ENCODE measurements around the gene HSPG2. TPM values are rescaled to one million over a fixed set of nuclear protein-coding genes. Genes with fewer than 3 reads are reported as not detected.

Gene HSPG2
- total RNA-seq, 5 donors from 2014 or later (not counting 1 experiment from before 2014, with no cell fraction given) = 4.4 to 9.3 (median 7.9) TPM

DNA sequence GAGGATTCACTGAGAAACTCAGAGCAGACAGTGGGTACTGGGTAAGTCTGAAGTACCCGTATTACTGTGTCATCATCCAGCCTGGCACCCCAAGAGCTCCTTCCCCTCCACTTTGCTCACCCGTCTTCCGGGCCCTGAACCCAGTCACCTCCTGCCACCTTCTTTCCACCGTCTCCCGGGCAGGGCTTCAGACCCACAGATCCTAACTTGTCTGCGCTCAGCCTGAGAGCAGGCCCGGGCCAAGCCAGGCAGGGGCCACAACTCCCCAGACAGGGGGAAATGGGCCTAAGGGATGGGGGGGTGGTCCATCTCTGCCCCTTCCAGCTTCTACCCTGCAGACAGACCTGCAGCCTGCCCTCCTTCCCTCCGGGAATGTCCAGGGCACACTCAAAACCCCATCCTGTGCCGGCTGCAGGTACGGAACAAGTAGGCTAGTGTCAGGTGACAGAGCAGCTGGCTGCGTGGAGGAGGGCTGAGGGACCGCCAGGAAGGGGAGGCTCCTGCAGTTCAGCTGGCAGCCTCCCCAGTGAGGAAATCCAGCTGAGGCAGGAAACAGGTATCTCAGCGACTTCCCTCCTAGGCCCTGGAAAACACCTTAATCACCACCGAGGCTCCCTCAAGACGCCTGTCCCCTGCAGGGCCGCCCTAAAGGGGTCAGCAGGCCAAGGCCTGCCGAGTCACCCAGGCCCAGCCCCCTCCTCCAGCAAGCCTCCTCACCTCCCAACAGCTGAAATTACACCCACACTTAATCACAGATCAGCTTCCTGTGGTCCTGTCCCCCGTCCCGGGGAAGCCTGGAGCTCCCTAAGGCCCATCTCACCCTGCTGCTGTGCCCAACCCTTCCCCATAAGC lies 3.5 kb downstream of the HSPG2 start:
- H3K36me3 Mint-ChIP-seq = no peaks in the 10 kb centered on the region
- ChIA-PET POLR2A (no interaction called here), CTCF (interaction anchor here in 1 of 2 donors (0.5 kb wide), 1 partner anchor 1716 kb away, joined by 5 read pairs; no protein-coding TSS in a partner anchor)
- no peaks in the 10 kb centered on the region for H3K9me3 Mint-ChIP-seq
- Histone ChIP-seq H3K9me3 (no peaks in the 10 kb centered on the region), H3K27ac (ENCODE audit: low read length) (no peak overlapping the region), H3K36me3 (ENCODE audit: control insufficient read depth in 2 of 2, extremely low read depth in 1 of 2, insufficient read depth in 1 of 2, low read length in 1 of 2) (no peaks in the 10 kb centered on the region), H3K4me3 (ENCODE audit: control insufficient read depth in 1 of 2, extremely low read depth in 1 of 2, low read length in 1 of 2) (no peak overlapping the region), H3K4me1 (ENCODE audit: control insufficient read depth in 1 of 2, extremely low read depth in 1 of 2, insufficient read depth in 2 of 2, low read length in 2 of 2) (peaks cover 4 to 25% of the 10 kb centered on the region in 2 experiments), H3K27me3 (replicated peaks in 1 of 2; ENCODE audit: control insufficient read depth in 2 of 2, extremely low read depth in 1 of 2, insufficient read depth in 2 of 2, low read length in 1 of 2) (peaks cover 0 to 60% of the 10 kb centered on the region in 2 experiments)
- H3K27ac Mint-ChIP-seq = no peak overlapping the region
- DNase-seq = peak in 5 of 35 experiments; percentile 7 to 42 (median 16)
- peak in 1 of 4 experiments; percentile 24 for ATAC-seq (replicated peaks in 1 of 4)
- peaks cover 17 to 24% (median 23%) of the 10 kb centered on the region in 3 donors for H3K4me1 Mint-ChIP-seq
- H3K27me3 Mint-ChIP-seq = peaks cover 0 to 4% of the 10 kb centered on the region in 2 donors
- peak overlapping the region in 1 of 3 donors; percentile 58 for H3K4me3 Mint-ChIP-seq
- WGBS (ENCODE audit: insufficient coverage) = 54% methylated on average over 11 of the region's 19 CpGs

DNA sequence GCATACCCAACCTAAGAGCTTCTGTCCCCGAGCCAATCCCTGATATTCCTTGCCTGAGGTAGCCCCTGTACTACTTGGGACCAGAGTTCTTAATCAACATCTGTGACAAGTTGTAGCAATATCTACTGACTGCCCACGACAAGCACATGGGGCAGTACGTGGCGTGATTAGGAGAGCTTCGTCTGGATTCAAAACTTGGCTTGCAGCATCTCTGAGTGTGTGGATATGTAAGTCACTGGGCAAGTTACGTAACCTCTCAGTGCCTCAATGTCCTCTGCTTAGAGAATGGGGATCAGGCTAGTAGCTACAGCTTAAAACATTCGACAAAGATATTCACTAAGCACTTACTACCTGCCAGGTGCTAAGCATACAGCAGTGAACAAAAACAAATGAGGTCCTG lies 5.0 kb downstream of the HSPG2 start:
- Mint-ChIP-seq H3K4me3 (no peak overlapping the region), H3K27ac (no peak overlapping the region), H3K36me3 (no peaks in the 10 kb centered on the region), H3K9me3 (no peaks in the 10 kb centered on the region), H3K4me1 (peaks cover 13 to 18% (median 14%) of the 10 kb centered on the region in 3 donors), H3K27me3 (peaks cover 0 to 3% of the 10 kb centered on the region in 2 donors)
- 93% methylated on average over 7 of the region's 7 CpGs for WGBS (ENCODE audit: insufficient coverage)
- Histone ChIP-seq H3K4me3 (ENCODE audit: control insufficient read depth in 1 of 2, extremely low read depth in 1 of 2, low read length in 1 of 2) (no peak overlapping the region), H3K36me3 (ENCODE audit: control insufficient read depth in 2 of 2, extremely low read depth in 1 of 2, insufficient read depth in 1 of 2, low read length in 1 of 2) (no peaks in the 10 kb centered on the region), H3K4me1 (ENCODE audit: control insufficient read depth in 1 of 2, extremely low read depth in 1 of 2, insufficient read depth in 2 of 2, low read length in 2 of 2) (peaks cover 4 to 20% of the 10 kb centered on the region in 2 experiments), H3K27ac (ENCODE audit: low read length) (no peak overlapping the region), H3K9me3 (no peaks in the 10 kb centered on the region), H3K27me3 (replicated peaks in 1 of 2; ENCODE audit: control insufficient read depth in 2 of 2, extremely low read depth in 1 of 2, insufficient read depth in 2 of 2, low read length in 1 of 2) (peaks cover 0 to 56% of the 10 kb centered on the region in 2 experiments)
- ATAC-seq (replicated peaks in 1 of 4) = no peak
- no peak for DNase-seq
- CTCF ChIA-PET = no interaction called here
- POLR2A ChIA-PET = no interaction called here

DNA sequence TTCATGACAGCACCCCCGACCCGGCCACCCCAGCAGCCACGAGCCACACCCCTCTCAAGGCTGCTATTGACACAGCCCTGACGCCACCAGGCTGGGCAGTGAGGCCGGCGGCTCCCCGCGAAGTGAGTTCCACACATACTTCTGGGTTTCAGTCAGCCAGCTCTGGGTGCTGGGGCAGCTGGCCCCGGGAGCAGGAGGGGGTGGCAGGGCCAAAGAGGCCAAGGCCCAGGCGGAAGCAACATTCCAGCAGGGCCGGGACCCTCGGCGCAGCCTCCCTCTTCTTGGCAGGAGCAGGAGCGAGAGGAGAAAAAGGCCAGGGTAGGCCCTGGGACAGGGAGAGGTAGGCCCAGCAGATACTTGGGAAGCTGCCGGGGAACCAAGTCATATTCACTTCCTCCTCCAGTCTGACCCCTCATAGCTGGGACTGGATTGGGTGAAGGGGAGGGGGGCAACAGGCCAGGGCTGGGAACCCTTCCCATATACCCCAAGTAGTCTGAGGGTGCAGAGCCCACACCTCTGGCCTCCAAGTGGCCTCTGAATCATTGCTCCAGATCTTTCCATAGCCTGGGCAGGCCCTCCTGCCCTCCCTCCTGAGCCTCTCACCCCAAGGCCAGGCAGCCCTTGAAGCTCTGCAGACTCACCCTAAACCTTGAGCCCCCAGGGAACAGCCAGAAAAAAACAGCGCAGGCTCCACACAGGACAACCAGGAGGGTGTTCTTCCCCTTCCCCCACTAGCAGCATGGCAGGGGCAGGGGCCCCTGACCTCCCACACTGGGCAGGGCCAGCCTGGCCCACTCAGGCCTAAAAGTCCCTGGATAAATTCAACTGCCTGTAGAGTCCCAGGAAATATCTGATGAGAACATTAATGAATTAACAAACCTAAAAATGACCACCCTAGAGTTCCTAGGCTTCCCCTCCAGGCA lies 5.7 kb downstream of the HSPG2 start:
- Histone ChIP-seq H3K27ac (ENCODE audit: low read length) (no peak overlapping the region), H3K27me3 (replicated peaks in 1 of 2; ENCODE audit: control insufficient read depth in 2 of 2, extremely low read depth in 1 of 2, insufficient read depth in 2 of 2, low read length in 1 of 2) (peaks cover 0 to 55% of the 10 kb centered on the region in 2 experiments), H3K4me3 (ENCODE audit: control insufficient read depth in 1 of 2, extremely low read depth in 1 of 2, low read length in 1 of 2) (no peak overlapping the region), H3K4me1 (ENCODE audit: control insufficient read depth in 1 of 2, extremely low read depth in 1 of 2, insufficient read depth in 2 of 2, low read length in 2 of 2) (peaks cover 4 to 16% of the 10 kb centered on the region in 2 experiments), H3K36me3 (ENCODE audit: control insufficient read depth in 2 of 2, extremely low read depth in 1 of 2, insufficient read depth in 1 of 2, low read length in 1 of 2) (no peaks in the 10 kb centered on the region), H3K9me3 (no peaks in the 10 kb centered on the region)
- ATAC-seq (replicated peaks in 1 of 4) (no peak), DNase-seq (no peak)
- Mint-ChIP-seq H3K4me1 (peaks cover 11 to 17% (median 14%) of the 10 kb centered on the region in 3 donors), H3K27me3 (peaks cover 0 to 3% of the 10 kb centered on the region in 2 donors), H3K4me3 (no peak overlapping the region), H3K9me3 (no peaks in the 10 kb centered on the region), H3K36me3 (no peaks in the 10 kb centered on the region), H3K27ac (no peak overlapping the region)
- 87% methylated on average over 13 of the region's 16 CpGs for whole genome bisulfite sequencing (ENCODE audit: insufficient coverage)
- ChIA-PET CTCF (no interaction called here), POLR2A (no interaction called here)

DNA sequence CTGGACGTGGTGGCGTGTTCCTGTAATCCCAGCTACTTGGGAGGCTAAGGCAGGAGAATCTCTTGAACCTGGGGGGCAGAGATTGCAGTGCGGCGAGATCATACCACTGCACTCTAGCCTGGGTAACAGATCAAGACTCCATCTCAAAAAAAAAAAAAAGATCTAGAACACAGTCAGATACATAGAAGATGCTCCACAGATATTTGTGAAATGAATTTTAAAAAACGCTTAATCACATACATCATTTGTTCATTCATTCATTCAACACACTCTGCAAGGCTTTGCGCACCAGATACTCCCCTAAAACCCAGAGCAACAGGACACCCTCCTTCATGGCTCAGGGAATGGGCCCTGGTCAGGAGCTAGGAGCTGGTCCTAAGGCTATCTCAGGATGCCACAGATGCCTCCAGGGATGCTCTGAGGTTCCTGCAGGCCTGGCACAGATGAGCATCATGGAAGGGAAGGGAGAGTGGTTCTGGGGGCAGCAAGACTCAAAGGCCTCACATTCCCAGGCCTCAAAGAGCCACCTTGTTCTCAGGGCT lies 6.4 kb downstream of the HSPG2 start:
- ATAC-seq (replicated peaks in 1 of 4) = no peak
- no peaks in the 10 kb centered on the region for H3K36me3 ChIP-seq (ENCODE audit: control insufficient read depth in 2 of 2, extremely low read depth in 1 of 2, insufficient read depth in 1 of 2, low read length in 1 of 2)
- peaks cover 0 to 47% of the 10 kb centered on the region in 2 experiments for H3K27me3 ChIP-seq (replicated peaks in 1 of 2; ENCODE audit: control insufficient read depth in 2 of 2, extremely low read depth in 1 of 2, insufficient read depth in 2 of 2, low read length in 1 of 2)
- Mint-ChIP-seq H3K36me3 (no peaks in the 10 kb centered on the region), H3K27ac (no peak overlapping the region), H3K4me1 (peaks cover 8 to 13% (median 10%) of the 10 kb centered on the region in 3 donors), H3K4me3 (no peak overlapping the region), H3K9me3 (no peaks in the 10 kb centered on the region), H3K27me3 (peaks cover 0 to 3% of the 10 kb centered on the region in 2 donors)
- H3K4me3 ChIP-seq (ENCODE audit: control insufficient read depth in 1 of 2, extremely low read depth in 1 of 2, low read length in 1 of 2) = no peak overlapping the region
- ChIA-PET POLR2A (no interaction called here), CTCF (no interaction called here)
- no peak for DNase-seq
- WGBS (ENCODE audit: insufficient coverage) = 60% methylated on average over 1 of the region's 6 CpGs
- no peaks in the 10 kb centered on the region for H3K9me3 ChIP-seq
- H3K27ac ChIP-seq (ENCODE audit: low read length) = no peak overlapping the region
- H3K4me1 ChIP-seq (ENCODE audit: control insufficient read depth in 1 of 2, extremely low read depth in 1 of 2, insufficient read depth in 2 of 2, low read length in 2 of 2) = peaks cover 4 to 9% of the 10 kb centered on the region in 2 experiments

DNA sequence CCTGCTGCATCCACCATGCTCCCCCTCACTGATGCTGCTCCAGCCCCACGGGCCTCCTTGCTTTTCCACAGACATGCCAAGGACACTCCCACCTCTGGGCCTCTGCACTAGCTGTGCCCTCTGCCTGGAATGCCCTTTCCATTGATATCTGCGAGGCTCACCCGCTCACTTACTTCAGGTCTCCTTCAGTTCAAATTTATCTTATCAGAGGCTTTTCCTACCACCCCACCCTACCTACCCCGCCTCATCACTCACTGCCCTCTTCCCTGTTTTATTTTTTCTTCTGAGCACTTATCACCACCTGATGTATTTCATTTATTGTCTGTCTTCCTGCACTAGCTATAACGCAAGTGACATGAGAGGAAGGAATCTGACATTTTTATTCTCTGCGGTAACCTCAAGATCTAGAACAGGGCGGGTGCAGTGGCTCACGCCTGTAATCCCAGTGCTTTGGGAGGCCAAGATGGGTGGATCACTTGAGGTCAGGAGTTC lies 7.0 kb downstream of the HSPG2 start:
- ChIA-PET POLR2A (no interaction called here), CTCF (no interaction called here)
- H3K27me3 Mint-ChIP-seq = no peaks in the 10 kb centered on the region

More for the DNA sequence above, 7.0 kb downstream of the HSPG2 start:
- Histone ChIP-seq H3K4me1 (ENCODE audit: control insufficient read depth in 1 of 2, extremely low read depth in 1 of 2, insufficient read depth in 2 of 2, low read length in 2 of 2) (peaks cover 4 to 9% of the 10 kb centered on the region in 2 experiments), H3K27me3 (replicated peaks in 1 of 2; ENCODE audit: control insufficient read depth in 2 of 2, extremely low read depth in 1 of 2, insufficient read depth in 2 of 2, low read length in 1 of 2) (peaks cover 0 to 46% of the 10 kb centered on the region in 2 experiments), H3K4me3 (ENCODE audit: control insufficient read depth in 1 of 2, extremely low read depth in 1 of 2, low read length in 1 of 2) (no peak overlapping the region), H3K36me3 (ENCODE audit: control insufficient read depth in 2 of 2, extremely low read depth in 1 of 2, insufficient read depth in 1 of 2, low read length in 1 of 2) (no peaks in the 10 kb centered on the region), H3K27ac (ENCODE audit: low read length) (no peak overlapping the region), H3K9me3 (no peaks in the 10 kb centered on the region)
- DNase-seq (no peak), ATAC-seq (replicated peaks in 1 of 4) (no peak)
- Mint-ChIP-seq H3K9me3 (no peaks in the 10 kb centered on the region), H3K4me3 (no peak overlapping the region), H3K36me3 (no peaks in the 10 kb centered on the region), H3K4me1 (peaks cover 4 to 7% (median 6%) of the 10 kb centered on the region in 3 donors), H3K27ac (no peak overlapping the region)
- 70% methylated on average over 2 of the region's 8 CpGs for WGBS (ENCODE audit: insufficient coverage)

Data from T-cell (primary cell).